ENCODE results near the gene USHBP1.
A peak's percentile ranks its signal among the peaks of the same experiment; 100 is the strongest.

The USHBP1 gene

DNA sequence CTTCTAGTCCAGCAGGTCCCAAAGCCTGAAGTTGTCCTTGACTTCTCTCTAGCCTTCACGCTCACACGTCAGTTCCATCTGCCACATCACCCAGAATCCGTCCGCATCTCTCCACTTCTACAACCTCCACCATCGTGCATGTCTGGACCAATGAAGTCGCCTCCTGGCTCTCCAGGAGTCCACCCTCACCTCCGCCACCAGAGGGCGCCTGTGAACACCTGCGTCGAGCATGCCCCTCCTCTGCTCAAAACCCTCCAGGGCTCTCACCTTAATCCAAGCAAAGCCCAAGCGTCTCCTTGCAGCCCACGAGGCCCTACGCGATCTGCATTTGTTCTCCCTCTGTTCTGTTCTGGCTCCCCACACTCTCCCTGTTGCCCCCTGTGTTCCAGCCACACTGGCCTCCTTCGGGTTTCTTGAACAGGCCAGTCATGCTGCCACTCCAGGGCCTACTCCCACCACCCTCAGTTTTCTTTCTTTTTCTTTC is 3.7 kb downstream of the USHBP1 start:
- no peak overlapping the region for H3K4me3 ChIP-seq (replicated peaks; ENCODE audit: low read depth, low read length)
- TF ChIP-seq, protein P1, sequence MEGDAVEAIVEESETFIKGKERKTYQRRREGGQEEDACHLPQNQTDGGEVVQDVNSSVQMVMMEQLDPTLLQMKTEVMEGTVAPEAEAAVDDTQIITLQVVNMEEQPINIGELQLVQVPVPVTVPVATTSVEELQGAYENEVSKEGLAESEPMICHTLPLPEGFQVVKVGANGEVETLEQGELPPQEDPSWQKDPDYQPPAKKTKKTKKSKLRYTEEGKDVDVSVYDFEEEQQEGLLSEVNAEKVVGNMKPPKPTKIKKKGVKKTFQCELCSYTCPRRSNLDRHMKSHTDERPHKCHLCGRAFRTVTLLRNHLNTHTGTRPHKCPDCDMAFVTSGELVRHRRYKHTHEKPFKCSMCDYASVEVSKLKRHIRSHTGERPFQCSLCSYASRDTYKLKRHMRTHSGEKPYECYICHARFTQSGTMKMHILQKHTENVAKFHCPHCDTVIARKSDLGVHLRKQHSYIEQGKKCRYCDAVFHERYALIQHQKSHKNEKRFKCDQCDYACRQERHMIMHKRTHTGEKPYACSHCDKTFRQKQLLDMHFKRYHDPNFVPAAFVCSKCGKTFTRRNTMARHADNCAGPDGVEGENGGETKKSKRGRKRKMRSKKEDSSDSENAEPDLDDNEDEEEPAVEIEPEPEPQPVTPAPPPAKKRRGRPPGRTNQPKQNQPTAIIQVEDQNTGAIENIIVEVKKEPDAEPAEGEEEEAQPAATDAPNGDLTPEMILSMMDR (IDR thresholded peaks at IDR 0.05; ENCODE audit: low read depth, low read length, missing control alignments): peak; percentile 95
- DNase-seq (ENCODE audit: extremely low read depth, low read depth): peak; percentile 36

GRCh38 chr19:17259934-17260333 is 4.6 kb downstream of the USHBP1 start:
- TF ChIP-seq, protein P1 (IDR thresholded peaks at IDR 0.05; ENCODE audit: low read depth, low read length, missing control alignments): no peak
- no peak for DNase-seq (ENCODE audit: extremely low read depth, low read depth)
- no peak overlapping the region for H3K4me3 ChIP-seq (replicated peaks; ENCODE audit: low read depth, low read length)

DNA sequence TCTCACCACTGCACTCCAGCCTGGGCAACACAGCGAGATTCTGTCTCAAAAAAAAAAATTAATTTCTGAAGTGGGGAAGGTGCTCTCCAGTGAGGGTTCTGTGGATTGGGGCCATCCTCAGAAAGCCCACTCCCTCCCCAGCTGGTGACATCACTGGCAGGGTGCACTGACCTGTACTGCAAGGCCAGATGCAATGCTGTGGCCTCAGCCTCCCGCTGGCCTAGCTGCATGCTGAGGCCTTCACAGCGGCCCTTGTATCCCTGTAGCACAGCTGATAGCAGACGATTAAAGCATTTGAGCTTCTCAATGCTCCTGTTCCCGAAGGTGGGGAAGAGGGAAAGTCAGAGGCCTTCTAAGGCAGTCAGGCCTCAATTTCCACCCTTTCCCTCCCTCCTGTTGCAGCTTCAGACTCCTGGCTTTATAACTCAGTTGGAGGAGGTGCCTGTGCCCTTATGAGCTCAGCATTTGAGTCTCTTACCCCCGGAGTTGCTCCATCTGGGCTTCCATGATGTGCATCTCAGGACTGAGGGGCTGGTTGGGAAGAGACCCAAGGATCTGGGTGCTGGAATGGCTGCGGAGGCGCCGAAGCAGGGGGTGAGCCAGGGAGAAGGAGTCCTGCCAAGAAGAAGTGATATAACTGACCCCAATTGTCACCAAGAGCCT is 5.3 kb downstream of the USHBP1 start:
- TF ChIP-seq, protein P1 (IDR thresholded peaks at IDR 0.05; ENCODE audit: low read depth, low read length, missing control alignments): no peak
- no peak overlapping the region for H3K4me3 ChIP-seq (replicated peaks; ENCODE audit: low read depth, low read length)
- DNase-seq (ENCODE audit: extremely low read depth, low read depth): no peak

GRCh38 chr19:17256130-17256529 is 8.4 kb downstream of the USHBP1 start:
- no peak overlapping the region for H3K4me3 ChIP-seq (replicated peaks; ENCODE audit: low read depth, low read length)
- no peak for DNase-seq (ENCODE audit: extremely low read depth, low read depth)
- TF ChIP-seq, protein P1 (IDR thresholded peaks at IDR 0.05; ENCODE audit: low read depth, low read length, missing control alignments): no peak

- TF ChIP-seq, protein P1 (IDR thresholded peaks at IDR 0.05; ENCODE audit: low read depth, low read length, missing control alignments): no peak
- no peak for DNase-seq (ENCODE audit: extremely low read depth, low read depth)
- no peak overlapping the region for H3K4me3 ChIP-seq (replicated peaks; ENCODE audit: low read depth, low read length)
Observed at GRCh38 chr19:17255150-17255621, 9.4 kb downstream of the USHBP1 start.

DNA sequence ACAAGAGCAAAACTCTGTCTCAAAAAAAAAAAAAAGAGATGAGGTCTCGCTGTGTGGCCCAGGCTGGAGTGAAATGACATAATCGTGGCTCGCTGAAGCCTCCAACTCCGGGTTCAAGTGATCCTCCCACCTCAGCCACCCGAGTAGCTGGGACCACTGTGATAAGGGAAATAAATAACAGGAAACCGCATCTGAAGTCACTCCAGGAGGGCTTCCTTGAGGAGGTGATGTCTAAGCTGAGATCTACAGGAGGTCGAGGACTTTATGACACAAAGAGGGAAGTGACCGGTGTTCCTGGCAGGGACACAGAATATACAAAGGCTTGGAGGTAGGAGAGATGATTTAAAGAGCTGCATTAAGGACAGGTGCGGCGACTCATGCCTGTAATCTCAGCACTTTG is 9.9 kb downstream of the USHBP1 start:
- TF ChIP-seq, protein P1 (IDR thresholded peaks at IDR 0.05; ENCODE audit: low read depth, low read length, missing control alignments): no peak
- DNase-seq (ENCODE audit: extremely low read depth, low read depth): no peak
- H3K4me3 ChIP-seq (replicated peaks; ENCODE audit: low read depth, low read length): no peak overlapping the region
